Esophagus muscularis mucosa (tissue), 4 donors: ENCODE results near the gene EN1. TPM values are rescaled to one million over a fixed set of nuclear protein-coding genes. Genes with fewer than 3 reads are reported as not detected.
A peak's percentile ranks its signal among the peaks of the same experiment; 100 is the strongest.

Source experiments
- DNase-seq: peaks from one replicate; pipeline ENCODE4 v3.0.0-alpha.2; 2017; ENCODE audit errors: extremely low spot score
- H3K27ac ChIP-seq, 4 donors: fragments of 200-600 bp; sonication (generic); replicated peaks in 1 of 4; 1 replicate in 3 of 4; 2 replicates in 1 of 4; pipeline ENCODE4 v1.5.1; 2016 to 2019; ENCODE audit warnings: mild to moderate bottlenecking in 1 of 4
- H3K27me3 ChIP-seq, 4 donors: fragments of 200-600 bp; sonication (generic); one replicate each; pipeline versions ENCODE4 v1.5.1 to v1.6.0; 2016 to 2019
- H3K36me3 ChIP-seq, 4 donors: fragments of 200-600 bp; sonication (generic); one replicate each; pipeline ENCODE4 v1.5.1; 2016 to 2019
- H3K4me1 ChIP-seq, 4 donors: fragments of 200-600 bp; sonication (generic); one replicate each; pipeline ENCODE4 v1.5.1; 2016 to 2019
- H3K4me3 ChIP-seq, 4 donors: fragments of 200-600 bp; sonication (generic); 1 replicate in 2 of 4; 2 replicates in 2 of 4; pipeline ENCODE4 v1.5.1; 2016 to 2019; ENCODE audit warnings: mild to moderate bottlenecking in 4 of 4, moderate library complexity in 1 of 4
- H3K9me3 ChIP-seq, 4 donors: fragments of 200-600 bp; sonication (generic); 1 replicate in 3 of 4; 2 replicates in 1 of 4; pipeline ENCODE4 v1.5.1; 2016 to 2019
- CTCF ChIP-seq, 3 experiments: fragments of 200-600 bp in 2 of 3; fragments of 450-650 bp in 1 of 3; sonication (generic) in 2 of 3; IDR thresholded peaks; one replicate each; pipeline ENCODE4 v1.5.1; 2017 to 2019; ENCODE audit warnings: antibody characterized with exemption in 3 of 3, mild to moderate bottlenecking in 2 of 3, moderate library complexity in 1 of 3
- EP300 ChIP-seq: sonication (generic); formaldehyde crosslinking; IDR thresholded peaks from one replicate; pipeline ENCODE4 v1.6.1; 2017; ENCODE audit warnings: antibody characterized with exemption
- POLR2A ChIP-seq: fragments of 450-650 bp; IDR thresholded peaks from one replicate; pipeline ENCODE4 v1.6.1; 2017; ENCODE audit warnings: antibody characterized with exemption, moderate library complexity, mild to moderate bottlenecking, low read depth
- POLR2AphosphoS5 ChIP-seq, 2 donors: sonication (generic); formaldehyde crosslinking; IDR thresholded peaks; one replicate each; pipeline ENCODE4 v1.6.1; 2017; ENCODE audit warnings: antibody characterized with exemption in 2 of 2
- WGBS: methylation state at CpG from one replicate; pipeline ENCODE4 v1.1.5; 2018; 5-methylcytosine and 5-hydroxymethylcytosine counted together
- intact Hi-C: fragments of 100-400 bp; cut with DNase I; formaldehyde crosslinking; loops from one replicate; pipeline ENCODE4 v1.15.1; 2023
- total RNA-seq, 4 donors: library from RNA; depleted of rRNA; stranded (reverse); fragments of >200 nt; gene quantifications; one replicate each; pipeline versions ENCODE4 v1.1.0 to v1.2.1, GENCODE V29; 2016

The EN1 gene
- total RNA-seq, 4 donors from 2014 or later, result 0.11 to 0.17 (median 0.13) TPM; not detected in 1

- WGBS, result 20% methylated on average over 10 of the region's 17 CpGs
- H3K27me3 ChIP-seq, result peaks cover 0 to 51% (median 2%) of the 10 kb centered on the region in 4 donors
- H3K4me3 ChIP-seq, result peak overlapping the region in 2 of 4 donors; percentile 22 to 25
- H3K27ac ChIP-seq, result no peak overlapping the region
- H3K4me1 ChIP-seq, result peaks cover 0 to 7% (median 3%) of the 10 kb centered on the region in 4 donors
- TF ChIP-seq EP300, result no peak
- no peak for TF ChIP-seq POLR2A
- no peak for TF ChIP-seq POLR2AphosphoS5 (IDR thresholded peaks at IDR 0.05)
- TF ChIP-seq CTCF (IDR thresholded peaks at IDR 0.05), result peak; percentile 65 to 77 (median 72)
- H3K36me3 ChIP-seq, result no peaks in the 10 kb centered on the region
- peak; percentile 92 for DNase-seq
- no peaks in the 10 kb centered on the region for H3K9me3 ChIP-seq
- intact Hi-C loops, result no loop called here
These were observed 35.4 kb upstream of the EN1 start for GRCh38 chr2:118882693-118883336.

- DNase-seq, result peak; percentile 60
- intact Hi-C loops, result no loop called here
- H3K27ac ChIP-seq, result no peak overlapping the region
- TF ChIP-seq CTCF (IDR thresholded peaks at IDR 0.05), result peak; percentile 61 to 75 (median 68)
- no peak for TF ChIP-seq POLR2A
- no peaks in the 10 kb centered on the region for H3K9me3 ChIP-seq
- H3K4me3 ChIP-seq, result no peak overlapping the region
- H3K27me3 ChIP-seq, result peaks cover 0 to 61% (median 2%) of the 10 kb centered on the region in 4 donors
- 17% methylated on average over 9 of the region's 10 CpGs for WGBS
- H3K36me3 ChIP-seq, result no peaks in the 10 kb centered on the region
- H3K4me1 ChIP-seq, result peaks cover 0 to 7% (median 3%) of the 10 kb centered on the region in 4 donors
These were observed 34.2 kb upstream of the EN1 start for GRCh38 chr2:118881490-118882129.

GRCh38 chr2:118880501-118880900 is 33.1 kb upstream of the EN1 start:
- Histone ChIP-seq H3K4me3 (no peak overlapping the region), H3K9me3 (no peaks in the 10 kb centered on the region), H3K27me3 (peaks cover 0 to 72% (median 2%) of the 10 kb centered on the region in 4 donors), H3K27ac (no peak overlapping the region), H3K36me3 (no peaks in the 10 kb centered on the region), H3K4me1 (peaks cover 0 to 7% (median 3%) of the 10 kb centered on the region in 4 donors)
- TF ChIP-seq EP300 (no peak), POLR2A (no peak), POLR2AphosphoS5 (IDR thresholded peaks at IDR 0.05) (no peak)
- WGBS, result 66% methylated on average over 4 of the region's 4 CpGs
- intact Hi-C loops, result no loop called here
- no peak for DNase-seq

GRCh38 chr2:118878531-118879149 is 31.2 kb upstream of the EN1 start:
- peaks cover 0 to 89% (median 2%) of the 10 kb centered on the region in 4 donors for H3K27me3 ChIP-seq
- 46% methylated on average over 2 of the region's 2 CpGs for WGBS
- DNase-seq, result peak; percentile 50

More at GRCh38 chr2:118878531-118879149, 31.2 kb upstream of the EN1 start:
- Histone ChIP-seq H3K9me3 (no peaks in the 10 kb centered on the region), H3K4me3 (no peak overlapping the region), H3K4me1 (peaks cover 0 to 7% (median 3%) of the 10 kb centered on the region in 4 donors), H3K27ac (no peak overlapping the region), H3K36me3 (no peaks in the 10 kb centered on the region)
- intact Hi-C loops, result no loop called here
- TF ChIP-seq CTCF (IDR thresholded peaks at IDR 0.05) (no peak), EP300 (no peak), POLR2AphosphoS5 (IDR thresholded peaks at IDR 0.05) (no peak), POLR2A (no peak)
